Thoracic aorta (tissue), 2 donors: ENCODE data around the gene MAP1S. TPM values are rescaled to one million over a fixed set of nuclear protein-coding genes. Genes with fewer than 3 reads are reported as not detected.

Source experiments
- ATAC-seq: fragments of 150-250 bp; one replicate; pipeline ENCODE4 v1.8.0; 2017; ENCODE audit warnings: low read depth; ENCODE audit not compliant: insufficient number of reproducible peaks, low FRiP score
- DNase-seq: peaks from one replicate; pipeline ENCODE4 v3.0.0-alpha.2; 2020; ENCODE audit warnings: low spot score
- H3K27ac ChIP-seq, 2 donors: fragments of 200-600 bp; sonication (generic); 1 replicate in 1 of 2; 2 replicates in 1 of 2; pipeline ENCODE4 v1.5.1; 2016; ENCODE audit warnings: mild to moderate bottlenecking in 2 of 2, moderate library complexity in 2 of 2
- H3K27me3 ChIP-seq: fragments of 200-600 bp; sonication (generic); replicated peaks from 2 replicates; pipeline ENCODE4 v1.6.0; 2016; ENCODE audit warnings: mild to moderate bottlenecking; ENCODE audit not compliant: insufficient read depth
- H3K36me3 ChIP-seq: fragments of 200-600 bp; sonication (generic); one replicate; pipeline ENCODE4 v1.5.1; 2016
- H3K4me1 ChIP-seq, 2 donors: fragments of 200-600 bp; sonication (generic); 1 replicate in 1 of 2; 2 replicates in 1 of 2; pipeline versions ENCODE4 v1.5.1 to v1.6.0; 2016; ENCODE audit warnings: low read depth in 2 of 2, mild to moderate bottlenecking in 1 of 2; ENCODE audit not compliant: control insufficient read depth in 1 of 2
- H3K4me3 ChIP-seq: fragments of 200-600 bp; sonication (generic); 2 replicates; pipeline ENCODE4 v1.5.1; 2016; ENCODE audit warnings: mild to moderate bottlenecking
- H3K9me3 ChIP-seq: fragments of 200-600 bp; sonication (generic); 2 replicates; pipeline ENCODE4 v1.5.1; 2016
- total RNA-seq, 2 donors: library from RNA; depleted of rRNA; stranded (reverse); fragments of >200 nt; gene quantifications; one replicate each; pipeline versions ENCODE4 v1.1.0 to v1.2.3, GENCODE V29; 2016
- TF ChIP-seq, protein P1 (sequence below): fragments of 200-600 bp; sonication (generic); IDR thresholded peaks from one replicate; pipeline ENCODE4 v1.5.1; 2019; ENCODE audit warnings: antibody characterized with exemption

The MAP1S gene
- total RNA-seq, 2 donors from 2014 or later: 31.7 to 42.9 TPM

DNA sequence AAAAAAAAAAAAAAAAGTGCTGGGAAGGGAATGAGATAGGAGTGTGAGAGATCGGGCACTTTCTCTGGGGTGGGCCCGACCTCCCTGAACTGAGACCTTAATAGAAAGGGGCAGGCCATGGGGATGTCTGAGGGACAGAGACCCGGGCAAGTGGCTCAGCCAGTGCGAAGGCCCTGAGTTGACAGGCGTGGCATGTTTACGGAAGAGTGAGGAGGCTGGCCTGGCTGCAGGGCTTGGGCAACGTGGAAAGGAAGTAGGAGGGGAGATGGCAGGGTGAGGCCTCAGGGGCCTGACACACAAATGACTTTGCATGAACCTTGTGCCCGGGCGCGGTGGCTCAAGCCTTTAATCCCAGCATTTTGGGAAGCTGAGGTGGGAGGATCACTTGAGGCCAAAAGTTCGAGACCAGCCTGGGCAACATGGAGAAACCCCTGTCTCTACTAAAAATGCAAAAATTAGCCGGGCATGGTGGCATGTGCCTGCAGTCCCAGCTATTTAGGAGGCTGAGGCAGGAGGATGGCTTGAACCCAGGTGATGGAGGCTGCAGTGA lies 45.9 kb downstream of the MAP1S start:
- no peaks in the 10 kb centered on the region for H3K9me3 ChIP-seq
- ATAC-seq (no peak), DNase-seq (no peak)
- H3K27ac ChIP-seq: no peak overlapping the region
- H3K27me3 ChIP-seq: no peaks in the 10 kb centered on the region
- no peaks in the 10 kb centered on the region for H3K36me3 ChIP-seq
- TF ChIP-seq, protein P1, sequence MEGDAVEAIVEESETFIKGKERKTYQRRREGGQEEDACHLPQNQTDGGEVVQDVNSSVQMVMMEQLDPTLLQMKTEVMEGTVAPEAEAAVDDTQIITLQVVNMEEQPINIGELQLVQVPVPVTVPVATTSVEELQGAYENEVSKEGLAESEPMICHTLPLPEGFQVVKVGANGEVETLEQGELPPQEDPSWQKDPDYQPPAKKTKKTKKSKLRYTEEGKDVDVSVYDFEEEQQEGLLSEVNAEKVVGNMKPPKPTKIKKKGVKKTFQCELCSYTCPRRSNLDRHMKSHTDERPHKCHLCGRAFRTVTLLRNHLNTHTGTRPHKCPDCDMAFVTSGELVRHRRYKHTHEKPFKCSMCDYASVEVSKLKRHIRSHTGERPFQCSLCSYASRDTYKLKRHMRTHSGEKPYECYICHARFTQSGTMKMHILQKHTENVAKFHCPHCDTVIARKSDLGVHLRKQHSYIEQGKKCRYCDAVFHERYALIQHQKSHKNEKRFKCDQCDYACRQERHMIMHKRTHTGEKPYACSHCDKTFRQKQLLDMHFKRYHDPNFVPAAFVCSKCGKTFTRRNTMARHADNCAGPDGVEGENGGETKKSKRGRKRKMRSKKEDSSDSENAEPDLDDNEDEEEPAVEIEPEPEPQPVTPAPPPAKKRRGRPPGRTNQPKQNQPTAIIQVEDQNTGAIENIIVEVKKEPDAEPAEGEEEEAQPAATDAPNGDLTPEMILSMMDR: no peak
- no peak overlapping the region for H3K4me3 ChIP-seq
- H3K4me1 ChIP-seq: peaks cover 0 to 8% of the 10 kb centered on the region in 2 donors

DNA sequence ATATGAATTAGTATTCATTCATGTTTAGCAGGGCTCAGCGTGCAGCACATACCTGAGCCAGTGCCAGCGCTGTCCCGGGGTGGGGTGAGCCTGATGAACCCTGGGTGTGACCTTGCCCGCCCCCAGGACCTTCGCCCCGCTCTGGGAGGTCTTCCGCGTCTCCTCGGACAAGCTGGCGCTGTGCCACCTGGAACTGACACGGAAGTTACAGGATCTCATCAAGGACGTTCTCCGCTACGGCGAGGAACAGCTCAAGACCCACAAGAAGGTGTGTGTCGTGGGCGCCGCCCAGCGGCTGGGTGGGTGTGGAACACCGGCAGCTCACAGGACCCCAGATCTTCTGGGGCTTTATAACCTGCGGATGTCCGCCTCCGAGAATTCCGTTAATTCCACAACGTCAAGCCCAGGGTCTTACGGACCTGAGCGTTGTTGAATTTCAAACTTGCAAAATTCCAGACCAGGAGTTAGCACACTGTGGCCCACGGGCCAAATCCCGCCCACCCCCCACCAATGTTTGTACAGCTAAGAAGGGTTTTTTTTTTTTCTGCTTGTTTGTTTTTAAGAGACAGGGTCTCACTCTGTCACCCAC lies 47.4 kb downstream of the MAP1S start:
- TF ChIP-seq, protein P1: peak; percentile 68
- Histone ChIP-seq H3K27me3 (no peaks in the 10 kb centered on the region), H3K4me3 (peak overlapping the region; percentile 48), H3K9me3 (no peaks in the 10 kb centered on the region), H3K4me1 (peaks cover 0 to 8% of the 10 kb centered on the region in 2 donors), H3K27ac (no peak overlapping the region), H3K36me3 (no peaks in the 10 kb centered on the region)
- ATAC-seq (peak; percentile 13), DNase-seq (no peak)

DNA sequence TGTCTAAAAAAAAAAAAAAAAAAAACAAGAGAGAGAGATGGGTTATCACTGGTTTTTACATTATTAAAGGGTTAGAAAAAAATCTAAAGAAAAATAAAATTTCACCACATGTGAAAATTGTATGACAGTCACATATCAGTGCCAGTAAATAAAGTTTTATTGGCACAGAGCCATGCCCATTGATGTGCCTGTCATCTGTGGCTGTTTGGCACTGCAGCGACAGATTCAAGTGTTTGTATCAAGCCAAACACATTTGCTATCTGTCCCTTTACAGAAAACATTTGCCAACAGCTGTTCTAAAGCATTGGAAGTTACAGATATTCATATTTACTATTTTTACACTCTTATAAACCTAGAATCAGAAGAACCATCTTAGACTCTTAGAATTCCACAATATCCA lies 48.3 kb downstream of the MAP1S start:
- Histone ChIP-seq H3K27ac (no peak overlapping the region), H3K9me3 (no peaks in the 10 kb centered on the region), H3K27me3 (no peaks in the 10 kb centered on the region), H3K4me1 (peaks cover 0 to 8% of the 10 kb centered on the region in 2 donors), H3K36me3 (no peaks in the 10 kb centered on the region), H3K4me3 (no peak overlapping the region)
- ATAC-seq (no peak), DNase-seq (no peak)
- TF ChIP-seq, protein P1: no peak

DNA sequence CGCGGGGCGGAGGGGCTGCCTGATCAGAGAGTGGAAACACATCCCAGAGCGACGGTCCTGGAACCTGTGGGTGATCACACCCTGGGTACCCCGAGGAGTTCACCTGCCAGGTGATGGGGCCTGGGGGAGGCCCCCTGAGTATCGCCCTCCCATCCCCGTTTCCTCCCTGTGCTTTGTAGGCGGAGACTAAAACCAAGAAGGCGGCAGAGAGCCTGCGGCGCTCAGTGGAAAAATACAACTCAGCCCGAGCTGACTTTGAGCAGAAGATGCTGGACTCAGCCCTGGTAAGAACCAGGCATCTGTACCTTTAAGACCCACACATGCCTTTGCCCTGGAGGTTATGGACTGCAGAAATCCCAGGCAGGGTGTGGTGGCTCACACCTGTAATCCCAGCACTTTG lies 51.3 kb downstream of the MAP1S start:
- no peak for DNase-seq
- H3K27me3 ChIP-seq: no peaks in the 10 kb centered on the region
- H3K9me3 ChIP-seq: no peaks in the 10 kb centered on the region
- ATAC-seq: no peak
- H3K36me3 ChIP-seq: no peaks in the 10 kb centered on the region
- TF ChIP-seq, protein P1: no peak
- H3K4me1 ChIP-seq: peaks cover 0 to 8% of the 10 kb centered on the region in 2 donors
- H3K4me3 ChIP-seq: no peak overlapping the region
- H3K27ac ChIP-seq: no peak overlapping the region

DNA sequence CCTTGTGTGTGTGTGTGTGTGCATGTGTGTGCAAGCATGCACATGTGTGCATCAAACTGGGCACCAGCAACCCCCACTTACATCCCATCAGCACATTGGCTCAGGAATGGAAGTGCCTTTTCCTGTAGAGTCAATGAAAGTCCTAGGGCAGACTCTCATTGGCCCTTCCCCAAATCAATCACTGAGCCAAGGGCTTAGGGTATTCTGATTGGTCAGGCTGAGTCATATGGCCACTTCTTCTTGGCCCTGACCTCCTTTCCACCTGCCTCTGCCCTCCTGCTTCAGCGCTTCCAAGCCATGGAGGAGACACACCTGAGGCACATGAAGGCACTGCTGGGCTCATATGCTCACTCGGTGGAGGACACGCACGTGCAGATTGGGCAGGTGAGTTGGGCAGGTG lies 52.9 kb downstream of the MAP1S start:
- TF ChIP-seq, protein P1: no peak
- no peak for DNase-seq
- no peaks in the 10 kb centered on the region for H3K27me3 ChIP-seq

More for the DNA sequence above, 52.9 kb downstream of the MAP1S start:
- Histone ChIP-seq H3K36me3 (no peaks in the 10 kb centered on the region), H3K4me1 (no peaks in the 10 kb centered on the region), H3K27ac (no peak overlapping the region), H3K9me3 (no peaks in the 10 kb centered on the region), H3K4me3 (no peak overlapping the region)
- ATAC-seq: no peak
